ENCODE data around the gene MAEA.

DNA sequence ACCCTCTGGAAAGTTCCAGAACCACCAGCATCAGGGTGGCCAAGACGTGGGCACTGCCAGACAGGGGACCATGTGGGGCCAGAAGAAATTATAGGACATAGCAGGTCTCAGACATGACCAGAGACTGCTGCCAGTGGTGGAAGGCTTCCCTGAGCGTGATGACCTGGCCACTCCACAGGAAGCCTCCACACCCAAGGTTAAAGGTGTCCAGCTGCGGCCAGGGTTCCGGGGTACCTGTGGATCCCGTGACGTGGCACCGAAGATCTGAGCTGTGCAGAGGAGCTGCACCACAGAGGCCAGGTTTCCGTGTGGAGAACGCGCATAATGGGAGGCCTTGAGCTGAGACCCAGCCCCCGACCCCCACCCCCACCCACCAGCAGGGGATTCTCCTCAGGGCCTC lies 24.3 kb upstream of the MAEA start:
- TF ChIP-seq, protein P1, sequence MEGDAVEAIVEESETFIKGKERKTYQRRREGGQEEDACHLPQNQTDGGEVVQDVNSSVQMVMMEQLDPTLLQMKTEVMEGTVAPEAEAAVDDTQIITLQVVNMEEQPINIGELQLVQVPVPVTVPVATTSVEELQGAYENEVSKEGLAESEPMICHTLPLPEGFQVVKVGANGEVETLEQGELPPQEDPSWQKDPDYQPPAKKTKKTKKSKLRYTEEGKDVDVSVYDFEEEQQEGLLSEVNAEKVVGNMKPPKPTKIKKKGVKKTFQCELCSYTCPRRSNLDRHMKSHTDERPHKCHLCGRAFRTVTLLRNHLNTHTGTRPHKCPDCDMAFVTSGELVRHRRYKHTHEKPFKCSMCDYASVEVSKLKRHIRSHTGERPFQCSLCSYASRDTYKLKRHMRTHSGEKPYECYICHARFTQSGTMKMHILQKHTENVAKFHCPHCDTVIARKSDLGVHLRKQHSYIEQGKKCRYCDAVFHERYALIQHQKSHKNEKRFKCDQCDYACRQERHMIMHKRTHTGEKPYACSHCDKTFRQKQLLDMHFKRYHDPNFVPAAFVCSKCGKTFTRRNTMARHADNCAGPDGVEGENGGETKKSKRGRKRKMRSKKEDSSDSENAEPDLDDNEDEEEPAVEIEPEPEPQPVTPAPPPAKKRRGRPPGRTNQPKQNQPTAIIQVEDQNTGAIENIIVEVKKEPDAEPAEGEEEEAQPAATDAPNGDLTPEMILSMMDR (IDR thresholded peaks at IDR 0.05), result no peak
- TF ChIP-seq POLR2A (IDR thresholded peaks at IDR 0.05) (no peak), POLR2AphosphoS5 (IDR thresholded peaks at IDR 0.05) (no peak)
